HepG2 (cell line): ENCODE results near the gene MYO5B. TPM values are rescaled to one million over a fixed set of nuclear protein-coding genes. Genes with fewer than 3 reads are reported as not detected.

Experiments used
- ATAC-seq: fragments of 200-7000 bp; cut with Tn5 transposase; 3 replicates; pipeline ENCODE4 v1.9.1; 2020; ENCODE audit warnings: mild to moderate bottlenecking, moderate library complexity
- BruUV-seq: library from RNA; stranded (reverse); fragments of 400-500 nt; replicated peaks from 2 replicates; lab custom pipeline; 2021; lab: Mats Ljungman, UMichigan
- CTCF ChIA-PET: fragments of 300-600 bp; formaldehyde crosslinking; extraction: SDS; loops from one replicate; lab custom pipeline; 2021; ENCODE audit warnings: low total read pairs, inconsistent platforms, low intra/inter-chr PET ratio; lab: Yijun Ruan, JAX
- POLR2A ChIA-PET: fragments of 350-600 bp; sonication (Branson Sonifier 250); formaldehyde crosslinking; loops from one replicate; lab custom pipeline; 2020; ENCODE audit warnings: antibody characterized with exemption, inconsistent platforms; lab: Yijun Ruan, JAX
- DNase-seq: peaks from one replicate; pipeline ENCODE4 v3.0.0-alpha.2; 2015; ENCODE audit warnings: low spot score
- FAIRE-seq: peaks from 3 replicates; lab custom pipeline; 2011; peaks lifted over from hg19 to GRCh38; lab: Jason Lieb, UNC
- H2AFZ ChIP-seq: one replicate; pipeline ENCODE4 v1.6.1; 2011; ENCODE audit warnings: low read length, inconsistent platforms
- H3K27ac ChIP-seq: fragments of 300-600 bp; 3 replicates; pipeline ENCODE4 v1.8.0; 2011; ENCODE audit warnings: mixed run types, mild to moderate bottlenecking, mixed read lengths, low read length, inconsistent platforms; ENCODE audit not compliant: insufficient read depth; ENCODE audit errors: extremely low read length
- H3K27me3 ChIP-seq, 2 experiments: fragments of 200-600 bp in 1 of 2; 2 replicates in 1 of 2; 3 replicates in 1 of 2; pipeline versions ENCODE4 v1.6.0 to v1.8.0; 2011; ENCODE audit warnings: low read length in 2 of 2, mild to moderate bottlenecking in 2 of 2, moderate library complexity in 2 of 2, inconsistent platforms in 1 of 2; ENCODE audit not compliant: insufficient read depth in 2 of 2, control insufficient read depth in 1 of 2
- H3K36me3 ChIP-seq, 2 experiments: fragments of 200-600 bp in 1 of 2; replicated peaks in 1 of 2; 2 replicates in 1 of 2; 3 replicates in 1 of 2; pipeline versions ENCODE4 v1.5.1 to v1.8.0; 2011; ENCODE audit warnings: low read length in 2 of 2, inconsistent platforms in 1 of 2; ENCODE audit not compliant: insufficient read depth in 2 of 2, control insufficient read depth in 1 of 2
- H3K4me1 ChIP-seq: 2 replicates; pipeline ENCODE4 v1.5.1; 2012; ENCODE audit warnings: low read length, inconsistent platforms; ENCODE audit not compliant: insufficient read depth
- H3K4me2 ChIP-seq: 2 replicates; pipeline ENCODE4 v1.6.0; 2011; ENCODE audit warnings: low read depth, low read length, inconsistent platforms
- H3K4me3 ChIP-seq, 3 experiments: fragments of 200-600 bp in 1 of 3; sonication (generic), shearing (Covaris generic) in 1 of 3; replicated peaks in 1 of 3; 2 replicates each; pipeline ENCODE4 v1.5.1; 2011 to 2016; ENCODE audit warnings: low read length in 3 of 3, inconsistent platforms in 2 of 3, low read depth in 2 of 3, mild to moderate bottlenecking in 2 of 3, control low read depth in 1 of 3, mixed read lengths in 1 of 3; ENCODE audit not compliant: insufficient read depth in 1 of 3
- H3K79me2 ChIP-seq: one replicate; pipeline ENCODE4 v1.6.1; 2011; ENCODE audit warnings: low read length, inconsistent platforms; ENCODE audit not compliant: insufficient read depth
- H3K9ac ChIP-seq: 2 replicates; pipeline ENCODE4 v1.6.0; 2011; ENCODE audit warnings: mild to moderate bottlenecking, low read depth, low read length, inconsistent platforms; ENCODE audit not compliant: insufficient read depth
- H3K9me3 ChIP-seq: 2 replicates; pipeline ENCODE4 v1.5.1; 2012; ENCODE audit warnings: mild to moderate bottlenecking, low read length
- H4K20me1 ChIP-seq: 2 replicates; pipeline ENCODE4 v1.6.0; 2011; ENCODE audit warnings: inconsistent platforms, mild to moderate bottlenecking, low read length, moderate library complexity; ENCODE audit not compliant: insufficient read depth
- EED ChIP-seq: sonication (generic); formaldehyde crosslinking; IDR thresholded peaks from 2 replicates; pipeline ENCODE4 v1.5.0; 2020; ENCODE audit warnings: mild to moderate bottlenecking, missing genetic modification reagents
- IRX3 ChIP-seq: sonication (generic); formaldehyde crosslinking; IDR thresholded peaks from 2 replicates; pipeline ENCODE4 v1.8.1; 2023; ENCODE audit warnings: mild to moderate bottlenecking, low read depth, missing genetic modification reagents, borderline replicate concordance
- KAT2B ChIP-seq: fragments of 150-350 bp; IDR thresholded peaks from 2 replicates; pipeline ENCODE4 v1.6.1; 2014; ENCODE audit warnings: low read depth, low read length, borderline replicate concordance
- KDM5B ChIP-seq: sonication (generic); formaldehyde crosslinking; IDR thresholded peaks from 2 replicates; pipeline ENCODE4 v1.4.0; 2020; ENCODE audit warnings: missing genetic modification reagents, mild to moderate bottlenecking, borderline replicate concordance
- NFE2 ChIP-seq: sonication (generic); formaldehyde crosslinking; IDR thresholded peaks from 2 replicates; pipeline ENCODE4 v1.4.0; 2020; ENCODE audit warnings: missing genetic modification reagents
- RCOR2 ChIP-seq: IDR thresholded peaks from 2 replicates; pipeline ENCODE4 v1.6.1; 2016; ENCODE audit warnings: missing biosample characterization, missing genetic modification reagents
- RELA ChIP-seq: sonication (generic); formaldehyde crosslinking; IDR thresholded peaks from 2 replicates; pipeline ENCODE4 v1.4.0; 2020; ENCODE audit warnings: missing genetic modification reagents
- STAT5B ChIP-seq: sonication (generic); formaldehyde crosslinking; IDR thresholded peaks from 2 replicates; pipeline ENCODE4 v1.4.0; 2020; ENCODE audit warnings: missing genetic modification reagents
- THYN1 ChIP-seq: sonication (generic); formaldehyde crosslinking; IDR thresholded peaks from 2 replicates; pipeline ENCODE4 v1.8.1; 2023; ENCODE audit warnings: low read depth, mild to moderate bottlenecking, moderate library complexity, missing genetic modification reagents, borderline replicate concordance
- ZNF615 ChIP-seq: sonication (generic); formaldehyde crosslinking; IDR thresholded peaks from 2 replicates; pipeline ENCODE4 v1.5.0; 2020; ENCODE audit warnings: mild to moderate bottlenecking, missing genetic modification reagents, borderline replicate concordance
- ZNF747 ChIP-seq: sonication (generic); formaldehyde crosslinking; IDR thresholded peaks from 2 replicates; pipeline ENCODE4 v1.8.1; 2023; ENCODE audit warnings: missing genetic modification reagents, mild to moderate bottlenecking, borderline replicate concordance
- WGBS: methylation state at CpG from one replicate; pipeline ENCODE4 v1.1.6; 2017; ENCODE audit warnings: low lambda C conversion rate; 5-methylcytosine and 5-hydroxymethylcytosine counted together
- in situ Hi-C: cut with HindIII; loops from 2 replicates; pipeline ENCODE4 v1.10.0; 2017; ENCODE audit warnings: low pct_unique_long_range_greater_than_20kb; ENCODE audit not compliant: extremely low pct_ligation_motif_present
- intact Hi-C: fragments of 100-400 bp; cut with micrococcal nuclease; formaldehyde crosslinking; loops from one replicate; pipeline ENCODE4 v1.10.0; 2022; ENCODE audit not compliant: unreplicated experiment
- polyA plus RNA-seq, 8 experiments: library from polyadenylated mRNA; depleted of rRNA in 3 of 8; stranded (reverse) in 7 of 8; unstranded in 1 of 8; fragments of >200 nt; fragmentation: Illumina TruSeq in 4 of 8; extraction: Trizol in 4 of 8; gene quantifications; 2 replicates each; pipeline versions ENCODE4 v1.2.1 to v1.2.3, GENCODE V29; 2011 to 2016; ENCODE audit warnings: low read depth in 4 of 8, missing spikeins in 1 of 8, mixed read lengths in 1 of 8; ENCODE audit not compliant: insufficient read depth in 1 of 8
- total RNA-seq, 5 experiments: library from RNA; depleted of rRNA; stranded (reverse); fragments of >200 nt; fragmentation: Illumina TruSeq; extraction: Trizol; gene quantifications; 2 replicates each; pipeline ENCODE4 v1.2.3, GENCODE V29; 2016; ENCODE audit warnings: low read depth in 1 of 5
- TF ChIP-seq, protein P1 (sequence below): sonication (generic); formaldehyde crosslinking; conservative IDR thresholded peaks from 2 replicates; pipeline ENCODE4 v1.4.0; 2020; ENCODE audit warnings: missing genetic modification reagents

Gene MYO5B
- total and polyA plus RNA-seq, 2 of the 13 experiments (the other 11 are each of a cell fraction or from before 2014, with no cell fraction given): 13.1 to 24.0 TPM

DNA sequence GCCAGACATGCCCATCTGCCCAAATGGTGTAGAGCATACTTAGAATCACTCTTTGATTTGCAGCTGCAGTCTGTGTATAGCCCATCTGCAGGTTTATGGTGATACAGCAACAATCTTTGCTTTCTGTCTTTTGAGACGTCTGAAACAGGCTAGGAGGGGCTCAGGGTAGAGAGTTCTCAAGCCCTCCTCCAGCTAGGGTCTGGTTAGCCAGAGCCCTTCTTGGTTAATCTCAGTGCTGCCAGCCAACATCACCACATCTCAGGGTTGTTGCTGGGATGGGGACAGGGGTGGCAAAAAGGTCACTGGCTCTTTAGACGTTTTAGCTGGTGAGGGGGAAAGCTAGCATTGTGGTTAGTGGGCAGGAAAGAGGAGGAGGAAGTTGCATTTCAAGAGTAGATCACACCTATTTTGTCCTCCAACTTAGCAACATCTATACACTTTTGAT is 245.0 kb downstream of the MYO5B start:
- TF ChIP-seq KDM5B (CRISPR knock-in tag) (no peak), EED (CRISPR knock-in tag) (no peak), ZNF747 (CRISPR knock-in tag) (no peak), RCOR2 (CRISPR knock-in tag) (no peak), KAT2B (no peak), STAT5B (CRISPR knock-in tag) (no peak), NFE2 (CRISPR knock-in tag) (no peak), THYN1 (CRISPR knock-in tag) (no peak), ZNF615 (CRISPR knock-in tag) (no peak), RELA (CRISPR knock-in tag) (no peak), IRX3 (CRISPR knock-in tag) (no peak)
- TF ChIP-seq, protein P1, sequence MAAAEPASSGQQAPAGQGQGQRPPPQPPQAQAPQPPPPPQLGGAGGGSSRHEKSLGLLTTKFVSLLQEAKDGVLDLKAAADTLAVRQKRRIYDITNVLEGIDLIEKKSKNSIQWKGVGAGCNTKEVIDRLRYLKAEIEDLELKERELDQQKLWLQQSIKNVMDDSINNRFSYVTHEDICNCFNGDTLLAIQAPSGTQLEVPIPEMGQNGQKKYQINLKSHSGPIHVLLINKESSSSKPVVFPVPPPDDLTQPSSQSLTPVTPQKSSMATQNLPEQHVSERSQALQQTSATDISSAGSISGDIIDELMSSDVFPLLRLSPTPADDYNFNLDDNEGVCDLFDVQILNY (CRISPR knock-in tag): no peak
- TF ChIP-seq, all 625 proteins: peak for 0
- intact Hi-C loops: no loop called here

More for the DNA sequence above, 245.0 kb downstream of the MYO5B start:
- no peaks in the 10 kb centered on the region for H3K79me2 ChIP-seq
- no peak overlapping the region for H3K4me3 ChIP-seq
- DNase-seq: no peak
- no peak for FAIRE-seq
- POLR2A ChIA-PET: no interaction called here
- no peak overlapping the region for H3K9ac ChIP-seq
- no peaks in the 10 kb centered on the region for H3K27me3 ChIP-seq
- H3K4me1 ChIP-seq: no peaks in the 10 kb centered on the region
- no peak overlapping the region for H3K27ac ChIP-seq
- ATAC-seq: no peak
- no peak overlapping the region for H2AFZ ChIP-seq
- CTCF ChIA-PET: no interaction called here
- H3K4me2 ChIP-seq: no peak overlapping the region
- no peaks in the 10 kb centered on the region for H3K9me3 ChIP-seq
- in situ Hi-C loops: no loop called here
- peaks cover 0 to 1% of the 10 kb centered on the region in 2 experiments; a peak in 3 of 5 replicates for H3K36me3 ChIP-seq
- WGBS: 65% methylated on average over 2 of the region's 2 CpGs
- BruUV-seq: no TSS peak
- H4K20me1 ChIP-seq: no peaks in the 10 kb centered on the region
